NK-92 treated with Interleukin-12 subunit alpha and Interleukin-12 subunit beta, amount 100 ng/mL, for 24 hours (cell line): Measurements from ENCODE around the gene TULP4.

ENCODE experiments used
- DNase-seq: peaks from one replicate; lab custom pipeline; 2025; lab: John Stamatoyannopoulos, UW

TULP4 gene

GRCh38 chr6:158312165-158312564, at the start of gene TULP4:
Gene TULP4, plus strand, starts transcription at chr6:158312465. Its CDS starts 1,552 bp downstream, at chr6:158314017.
- no peak for DNase-seq

GRCh38 chr6:158262755-158263154, 49.5 kb upstream of the TULP4 start:
- no peak for DNase-seq

- no peak for DNase-seq
These were observed 48.1 kb upstream of the TULP4 start for GRCh38 chr6:158264180-158264579.

GRCh38 chr6:158266131-158266530, 46.1 kb upstream of the TULP4 start:
- no peak for DNase-seq

GRCh38 chr6:158268361-158269147, 43.7 kb upstream of the TULP4 start:
- DNase-seq, result no peak

GRCh38 chr6:158269657-158270056, 42.6 kb upstream of the TULP4 start:
- DNase-seq, result no peak

GRCh38 chr6:158270389-158271127, 41.7 kb upstream of the TULP4 start:
- DNase-seq, result no peak

- DNase-seq, result no peak
These were observed 39.9 kb upstream of the TULP4 start for GRCh38 chr6:158272324-158272723.

GRCh38 chr6:158278004-158278403, 34.3 kb upstream of the TULP4 start:
- no peak for DNase-seq

GRCh38 chr6:158279615-158280014, 32.6 kb upstream of the TULP4 start:
- no peak for DNase-seq

GRCh38 chr6:158283304-158283980, 28.8 kb upstream of the TULP4 start:
- no peak for DNase-seq

GRCh38 chr6:158284007-158284875, 28.0 kb upstream of the TULP4 start:
- DNase-seq, result no peak

- DNase-seq, result no peak
These were observed 27.2 kb upstream of the TULP4 start for GRCh38 chr6:158284876-158285655.

- DNase-seq, result no peak
These were observed 26.6 kb upstream of the TULP4 start for GRCh38 chr6:158285656-158286021.

GRCh38 chr6:158286413-158286812, 25.9 kb upstream of the TULP4 start:
- no peak for DNase-seq

GRCh38 chr6:158287047-158287446, 25.2 kb upstream of the TULP4 start:
- no peak for DNase-seq

GRCh38 chr6:158290040-158290439, 22.2 kb upstream of the TULP4 start:
- no peak for DNase-seq

GRCh38 chr6:158290659-158291058, 21.6 kb upstream of the TULP4 start:
- DNase-seq, result peak; percentile 49

GRCh38 chr6:158292016-158292415, 20.2 kb upstream of the TULP4 start:
- no peak for DNase-seq

- DNase-seq, result no peak
These were observed 19.1 kb upstream of the TULP4 start for GRCh38 chr6:158293122-158293521.
